Measurements from ENCODE around the gene TSPAN18.

The TSPAN18 gene

DNA sequence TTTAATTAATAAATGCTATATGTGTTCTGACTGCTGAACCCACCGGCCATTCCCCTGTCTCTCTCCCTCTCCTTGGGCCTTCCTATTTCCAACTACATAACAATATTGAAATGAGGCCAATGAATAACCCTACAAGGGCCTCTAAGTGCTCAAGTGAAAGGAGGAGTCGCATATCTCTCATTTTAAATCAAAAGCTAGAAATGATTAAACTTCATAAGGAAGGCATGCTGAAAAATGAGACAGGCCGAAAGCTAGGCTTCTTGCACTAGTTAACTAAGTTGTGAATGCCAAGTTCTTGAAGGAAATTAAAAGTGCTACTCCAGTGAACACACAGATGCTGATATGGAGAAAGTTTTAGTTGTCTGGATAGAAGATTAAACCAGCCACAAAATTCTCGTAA, 109.2 kb downstream of the TSPAN18 start:
- no peaks in the 10 kb centered on the region for H4K20me1 ChIP-seq (ENCODE audit: control insufficient read depth, insufficient read depth, low read depth, low read length)
- no peaks in the 10 kb centered on the region for H3K36me3 ChIP-seq (ENCODE audit: control insufficient read depth, low read length)
- H3K27ac ChIP-seq (ENCODE audit: low read depth, low read length): no peak overlapping the region
- H3K79me2 ChIP-seq (ENCODE audit: control insufficient read depth, low read length): no peaks in the 10 kb centered on the region
- H3K9me3 ChIP-seq (ENCODE audit: control insufficient read depth, insufficient read depth, low read length): no peaks in the 10 kb centered on the region
- H3F3A ChIP-seq (ENCODE audit: control insufficient read depth, insufficient read depth): no peaks in the 10 kb centered on the region
- TF ChIP-seq, protein P1, sequence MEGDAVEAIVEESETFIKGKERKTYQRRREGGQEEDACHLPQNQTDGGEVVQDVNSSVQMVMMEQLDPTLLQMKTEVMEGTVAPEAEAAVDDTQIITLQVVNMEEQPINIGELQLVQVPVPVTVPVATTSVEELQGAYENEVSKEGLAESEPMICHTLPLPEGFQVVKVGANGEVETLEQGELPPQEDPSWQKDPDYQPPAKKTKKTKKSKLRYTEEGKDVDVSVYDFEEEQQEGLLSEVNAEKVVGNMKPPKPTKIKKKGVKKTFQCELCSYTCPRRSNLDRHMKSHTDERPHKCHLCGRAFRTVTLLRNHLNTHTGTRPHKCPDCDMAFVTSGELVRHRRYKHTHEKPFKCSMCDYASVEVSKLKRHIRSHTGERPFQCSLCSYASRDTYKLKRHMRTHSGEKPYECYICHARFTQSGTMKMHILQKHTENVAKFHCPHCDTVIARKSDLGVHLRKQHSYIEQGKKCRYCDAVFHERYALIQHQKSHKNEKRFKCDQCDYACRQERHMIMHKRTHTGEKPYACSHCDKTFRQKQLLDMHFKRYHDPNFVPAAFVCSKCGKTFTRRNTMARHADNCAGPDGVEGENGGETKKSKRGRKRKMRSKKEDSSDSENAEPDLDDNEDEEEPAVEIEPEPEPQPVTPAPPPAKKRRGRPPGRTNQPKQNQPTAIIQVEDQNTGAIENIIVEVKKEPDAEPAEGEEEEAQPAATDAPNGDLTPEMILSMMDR (IDR thresholded peaks at IDR 0.05; ENCODE audit: low read depth, low read length, poor library complexity, severe bottlenecking): no peak
- no peak for TF ChIP-seq EZH2phosphoT487 (IDR thresholded peaks at IDR 0.05; ENCODE audit: borderline replicate concordance, low read length)
- no peaks in the 10 kb centered on the region for H3K4me1 ChIP-seq (ENCODE audit: control insufficient read depth, low read length)
- no peak overlapping the region for H3K4me2 ChIP-seq (ENCODE audit: low read length)
- H3K4me3 ChIP-seq (ENCODE audit: low read length): no peak overlapping the region
- peaks cover 13% of the 10 kb centered on the region; the same call in 1 of the 2 replicates for H3K27me3 ChIP-seq (ENCODE audit: control insufficient read depth, low read length)
- H3K9me2 ChIP-seq (replicated peaks; ENCODE audit: control insufficient read depth, low read length): no peaks in the 10 kb centered on the region

DNA sequence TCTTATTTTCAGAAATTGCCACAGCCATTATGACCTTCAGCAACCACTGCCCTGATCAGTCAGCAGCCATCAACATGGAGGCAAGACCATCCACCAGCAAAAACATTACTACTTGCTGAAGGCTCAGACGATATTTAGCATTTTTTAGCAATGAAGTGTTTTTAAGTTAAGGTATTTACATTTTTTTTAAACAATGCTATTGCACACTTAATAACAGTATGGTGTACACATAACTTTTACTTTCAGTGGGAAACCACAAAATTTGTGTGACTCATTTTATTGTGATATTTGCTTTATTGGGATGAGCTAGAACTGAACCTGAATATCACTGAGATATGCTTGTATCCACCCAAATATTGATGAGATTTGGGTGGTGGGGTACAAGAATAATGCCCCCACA, 110.9 kb downstream of the TSPAN18 start:
- H3K4me3 ChIP-seq (ENCODE audit: low read length): no peak overlapping the region
- H3K4me2 ChIP-seq (ENCODE audit: low read length): no peak overlapping the region
- no peaks in the 10 kb centered on the region for H3K36me3 ChIP-seq (ENCODE audit: control insufficient read depth, low read length)
- TF ChIP-seq EZH2phosphoT487 (IDR thresholded peaks at IDR 0.05; ENCODE audit: borderline replicate concordance, low read length): no peak
- TF ChIP-seq, protein P1 (IDR thresholded peaks at IDR 0.05; ENCODE audit: low read depth, low read length, poor library complexity, severe bottlenecking): no peak
- H3K27me3 ChIP-seq (ENCODE audit: control insufficient read depth, low read length): peaks cover 13% of the 10 kb centered on the region; the same call in 1 of the 2 replicates
- H3K79me2 ChIP-seq (ENCODE audit: control insufficient read depth, low read length): no peaks in the 10 kb centered on the region
- no peaks in the 10 kb centered on the region for H4K20me1 ChIP-seq (ENCODE audit: control insufficient read depth, insufficient read depth, low read depth, low read length)
- H3K9me3 ChIP-seq (ENCODE audit: control insufficient read depth, insufficient read depth, low read length): no peaks in the 10 kb centered on the region
- no peaks in the 10 kb centered on the region for H3F3A ChIP-seq (ENCODE audit: control insufficient read depth, insufficient read depth)
- no peak overlapping the region for H3K27ac ChIP-seq (ENCODE audit: low read depth, low read length)
- H3K9me2 ChIP-seq (replicated peaks; ENCODE audit: control insufficient read depth, low read length): no peaks in the 10 kb centered on the region
- no peaks in the 10 kb centered on the region for H3K4me1 ChIP-seq (ENCODE audit: control insufficient read depth, low read length)

DNA sequence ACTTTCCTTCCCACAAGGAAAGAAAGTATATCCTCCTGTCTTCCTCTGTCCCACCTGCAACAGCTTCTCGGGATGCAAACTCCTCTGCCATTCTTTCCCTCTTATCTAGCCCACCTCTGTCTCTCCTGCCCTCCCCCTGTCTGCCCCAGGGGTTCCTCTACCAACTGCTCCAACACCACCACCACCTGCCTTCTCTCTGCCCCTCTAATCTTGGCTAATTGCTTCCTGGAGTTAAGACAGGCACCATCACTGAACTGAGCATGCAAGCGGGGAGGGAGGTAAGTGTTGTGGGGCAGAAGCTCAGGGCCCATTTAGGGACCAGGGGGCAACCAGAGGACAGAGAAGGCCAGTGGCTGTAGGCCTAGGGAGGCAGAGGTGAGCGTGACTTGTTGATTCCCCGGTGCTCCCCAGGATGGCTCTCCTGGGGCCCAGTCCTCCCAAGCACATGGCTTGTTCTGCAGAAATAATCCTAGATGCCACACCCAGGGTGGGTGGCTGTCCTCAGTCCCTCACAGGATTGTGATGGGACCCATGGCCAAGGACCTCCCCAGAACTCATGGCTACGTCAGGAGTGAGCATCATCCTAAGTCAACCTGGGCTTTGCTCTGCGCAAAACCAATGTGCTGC, 112.8 kb downstream of the TSPAN18 start:
- no peak overlapping the region for H3K4me3 ChIP-seq (ENCODE audit: low read length)
- H3K36me3 ChIP-seq (ENCODE audit: control insufficient read depth, low read length): no peaks in the 10 kb centered on the region
- H3K4me2 ChIP-seq (ENCODE audit: low read length): no peak overlapping the region
- H3K27ac ChIP-seq (ENCODE audit: low read depth, low read length): no peak overlapping the region
- no peaks in the 10 kb centered on the region for H3F3A ChIP-seq (ENCODE audit: control insufficient read depth, insufficient read depth)
- H4K20me1 ChIP-seq (ENCODE audit: control insufficient read depth, insufficient read depth, low read depth, low read length): no peaks in the 10 kb centered on the region
- H3K27me3 ChIP-seq (ENCODE audit: control insufficient read depth, low read length): peaks cover 13% of the 10 kb centered on the region; the same call in 1 of the 2 replicates
- no peaks in the 10 kb centered on the region for H3K4me1 ChIP-seq (ENCODE audit: control insufficient read depth, low read length)
- no peaks in the 10 kb centered on the region for H3K9me2 ChIP-seq (replicated peaks; ENCODE audit: control insufficient read depth, low read length)
- H3K9me3 ChIP-seq (ENCODE audit: control insufficient read depth, insufficient read depth, low read length): no peaks in the 10 kb centered on the region
- no peaks in the 10 kb centered on the region for H3K79me2 ChIP-seq (ENCODE audit: control insufficient read depth, low read length)
- TF ChIP-seq, protein P1 (IDR thresholded peaks at IDR 0.05; ENCODE audit: low read depth, low read length, poor library complexity, severe bottlenecking): no peak
- TF ChIP-seq EZH2phosphoT487 (IDR thresholded peaks at IDR 0.05; ENCODE audit: borderline replicate concordance, low read length): no peak

Data from DOHH2 (cell line).